Inferior parietal cortex (tissue), 1 donor: Measurements from ENCODE around the gene RBBP7.
"Not testable (repeated sequence)": the region's sequence is repeated elsewhere in the genome, so short reads cannot be mapped to it uniquely, and the experiment has no call there.

ENCODE experiments used
- DNase-seq: peaks from one replicate; pipeline ENCODE4 v3.0.0-alpha.2; 2016; ENCODE audit errors: extremely low spot score

The RBBP7 gene

DNA sequence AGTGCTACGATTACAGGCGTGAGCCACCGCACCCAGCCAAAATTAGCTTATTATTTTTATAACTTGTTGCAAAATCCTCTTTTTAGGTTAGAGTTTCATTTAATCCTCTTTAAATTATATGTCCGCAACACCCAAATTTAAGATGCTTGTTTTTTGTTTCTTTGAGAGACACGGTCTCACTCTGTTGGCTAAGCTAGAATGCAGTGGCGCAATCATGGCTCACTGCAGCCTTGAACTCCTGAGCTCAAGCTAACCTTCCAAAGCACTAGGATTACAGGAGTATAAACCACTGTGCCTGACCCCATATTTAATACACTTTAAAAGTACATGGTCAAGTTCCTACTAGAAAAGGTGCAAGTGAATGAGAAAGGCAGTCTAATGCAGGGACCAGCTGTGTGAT is 2.2 kb downstream of the RBBP7 start:
- no peak for DNase-seq

DNA sequence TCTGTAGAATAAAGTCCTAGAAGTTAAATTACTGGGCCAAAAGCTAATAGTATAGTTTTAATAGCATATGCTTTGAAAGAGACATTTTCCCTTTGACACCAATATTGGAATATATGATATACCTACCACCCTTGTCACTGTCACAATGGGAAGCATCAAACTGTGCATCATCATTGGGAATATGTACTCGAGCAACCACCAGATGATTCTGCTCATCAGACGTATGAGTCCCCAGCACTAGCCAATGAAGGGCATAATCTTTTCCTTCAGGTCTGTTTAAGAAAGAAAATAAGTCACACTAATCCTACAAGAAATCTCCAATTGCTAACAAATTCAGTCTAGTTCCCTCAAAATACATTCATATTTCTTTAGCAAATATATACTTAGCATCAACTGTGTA is 7.3 kb downstream of the RBBP7 start:
- no peak for DNase-seq

- no peak for DNase-seq
These were observed 13.4 kb downstream of the RBBP7 start for GRCh38 chrX:16856744-16857143.

GRCh38 chrX:16856076-16856404 is 14.1 kb downstream of the RBBP7 start:
- DNase-seq, result not testable (repeated sequence)

DNA sequence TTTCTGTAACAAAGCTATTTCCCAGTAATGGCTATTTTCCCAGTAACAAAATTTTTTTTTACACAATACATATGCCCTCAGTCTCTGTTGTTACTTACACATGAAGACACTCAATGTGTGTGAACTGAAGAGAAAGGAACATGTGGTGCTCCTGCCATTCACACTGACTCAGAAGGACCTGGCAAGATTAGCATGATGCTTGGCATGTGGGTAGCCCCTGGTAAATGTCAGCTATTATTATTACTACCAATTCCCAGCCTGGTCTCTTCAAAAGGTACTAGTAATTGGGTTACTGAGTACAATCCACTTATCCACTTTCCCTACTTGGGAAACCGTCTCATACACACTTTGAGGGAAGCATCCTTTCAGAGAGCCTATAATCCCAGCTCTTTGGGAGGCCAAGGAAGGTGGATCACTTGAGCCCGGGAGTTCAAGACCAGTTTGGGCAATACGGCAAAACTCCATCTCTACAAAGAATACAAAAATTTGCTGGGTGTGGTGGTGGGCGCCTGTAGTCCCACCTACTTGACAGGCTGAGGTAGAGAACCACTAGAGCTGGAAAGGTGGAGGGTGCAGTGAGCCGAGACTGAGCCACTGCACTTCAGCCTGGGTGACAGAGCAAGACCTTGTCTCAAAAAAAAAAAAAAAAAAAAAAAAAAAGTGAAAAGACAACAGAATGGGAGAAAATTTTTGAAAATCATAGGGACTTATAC is 14.6 kb downstream of the RBBP7 start:
- DNase-seq, result no peak

DNA sequence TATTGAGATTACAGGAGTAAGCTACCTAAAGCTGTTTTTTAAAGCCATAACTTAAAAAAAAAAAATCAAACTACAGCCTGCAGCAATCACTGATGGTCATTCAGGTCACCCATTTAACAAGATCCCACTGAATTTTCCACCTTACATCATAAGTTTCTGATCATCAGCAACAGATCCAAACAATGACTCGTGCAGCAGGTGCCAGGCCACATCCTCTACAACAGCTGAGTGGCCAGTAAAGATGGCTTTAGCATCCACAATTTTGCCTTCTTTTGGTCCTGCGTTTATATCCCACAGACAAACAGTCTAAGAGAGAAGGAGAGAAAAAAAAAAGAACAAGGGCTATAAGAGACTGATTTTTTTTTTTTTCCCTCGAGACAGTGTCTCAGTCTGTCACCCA is 16.6 kb downstream of the RBBP7 start:
- DNase-seq, result no peak

DNA sequence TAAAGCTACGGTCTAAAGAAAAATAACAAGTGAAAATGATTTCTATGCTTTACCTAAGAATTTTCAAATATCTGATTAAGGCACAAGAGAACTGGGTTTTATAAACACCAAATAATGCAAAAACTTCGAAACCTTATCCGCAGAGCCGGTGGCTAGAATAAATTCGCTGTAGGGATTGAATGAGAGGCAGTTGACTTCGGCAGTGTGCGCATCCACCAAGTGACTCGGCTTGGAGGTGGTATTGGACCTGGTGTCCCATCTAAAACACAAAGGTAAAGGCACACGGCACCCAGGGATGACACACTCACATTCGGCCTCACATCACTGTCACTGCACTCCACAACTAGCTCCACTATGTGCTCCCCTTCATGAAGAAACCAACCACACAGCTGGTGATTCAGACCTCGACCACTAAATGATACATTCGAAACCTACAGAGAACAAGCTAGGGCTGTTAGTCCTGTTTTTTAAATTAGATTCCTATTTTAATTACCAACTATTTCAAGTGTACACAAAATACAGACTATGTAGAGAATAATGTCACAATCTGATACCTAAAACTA is 17.5 kb downstream of the RBBP7 start:
- DNase-seq, result no peak

DNA sequence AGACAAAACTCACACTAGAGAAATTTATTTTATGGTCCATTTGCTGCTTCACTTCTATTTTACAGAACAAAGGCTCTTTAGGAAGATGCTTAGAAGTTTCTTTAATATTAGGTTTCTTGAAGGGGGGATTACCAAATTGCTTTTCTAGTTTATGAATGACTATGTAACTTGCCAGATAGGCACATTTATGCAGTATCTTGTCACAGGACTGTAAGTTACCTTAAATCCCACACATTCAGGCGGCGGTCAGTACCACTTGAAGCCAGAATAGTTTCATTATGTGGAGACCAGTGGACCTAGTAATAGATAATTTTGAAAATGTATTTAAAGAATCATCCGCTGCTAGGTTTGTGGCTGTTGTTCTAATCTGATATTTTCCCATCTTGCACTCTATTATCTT is 18.3 kb downstream of the RBBP7 start:
- no peak for DNase-seq

DNA sequence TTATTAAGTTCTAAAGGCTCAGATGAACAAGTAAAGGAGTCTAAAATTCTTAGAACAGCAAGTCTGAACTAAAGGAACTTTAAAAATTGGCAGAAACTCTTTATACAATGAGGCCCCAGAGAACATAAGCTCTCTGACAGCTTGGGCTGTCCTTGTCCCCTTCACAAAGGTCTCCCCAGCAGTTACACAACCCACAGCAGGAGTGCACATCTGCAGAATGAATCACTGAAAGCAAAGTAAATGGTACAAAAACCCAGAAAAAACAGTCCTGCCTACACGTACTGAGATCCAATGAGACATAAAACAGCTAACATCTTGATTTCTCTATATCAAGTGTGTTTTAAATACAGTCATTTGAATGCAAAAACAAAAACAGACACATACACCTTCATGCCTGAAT is 18.7 kb downstream of the RBBP7 start:
- DNase-seq, result no peak

- DNase-seq, result no peak
These were observed 21.6 kb downstream of the RBBP7 start for GRCh38 chrX:16848541-16848940.

GRCh38 chrX:16845686-16846085 is 24.5 kb downstream of the RBBP7 start:
- no peak for DNase-seq

- DNase-seq, result no peak
These were observed 26.8 kb downstream of the RBBP7 start for GRCh38 chrX:16843208-16843909.

GRCh38 chrX:16842684-16843083 is 27.5 kb downstream of the RBBP7 start:
- DNase-seq, result no peak

DNA sequence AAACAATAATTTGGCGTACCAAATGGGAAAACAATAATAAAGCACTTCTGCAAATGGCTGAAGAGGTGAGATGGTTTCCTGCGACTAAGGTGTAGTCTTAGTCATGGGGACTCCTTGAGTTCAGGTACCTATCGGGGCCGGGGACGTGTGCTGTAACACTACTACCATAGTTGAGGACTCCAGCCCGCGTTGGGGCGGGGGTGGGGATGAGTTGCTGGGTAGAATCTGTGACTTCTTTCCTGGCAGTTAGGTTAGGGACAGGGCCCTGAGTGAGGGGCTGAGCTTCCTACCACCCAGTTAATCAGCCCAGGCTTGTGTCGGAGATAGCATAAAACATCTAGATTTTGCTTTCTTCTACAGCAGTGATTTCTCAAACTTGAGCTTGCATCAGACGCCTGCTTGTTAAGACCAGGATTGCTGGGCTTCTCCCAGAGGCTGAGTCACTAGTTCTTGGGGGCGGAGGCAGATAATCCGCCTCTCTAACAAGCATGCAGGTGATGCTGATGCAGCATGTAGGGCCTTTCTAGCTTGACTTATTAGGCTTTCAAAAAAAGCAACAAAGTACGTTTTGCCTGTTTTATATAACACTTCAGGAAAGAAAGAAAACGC is 30.2 kb downstream of the RBBP7 start:
- no peak for DNase-seq

GRCh38 chrX:16839219-16839851 is 30.8 kb downstream of the RBBP7 start:
- DNase-seq, result no peak

- DNase-seq, result no peak
These were observed 31.7 kb downstream of the RBBP7 start for GRCh38 chrX:16838202-16839066.

- DNase-seq, result no peak
These were observed 33.8 kb downstream of the RBBP7 start for GRCh38 chrX:16836371-16836770.

GRCh38 chrX:16834806-16835205 is 35.4 kb downstream of the RBBP7 start:
- DNase-seq, result no peak

- no peak for DNase-seq
These were observed 37.9 kb downstream of the RBBP7 start for GRCh38 chrX:16832301-16832700.

DNA sequence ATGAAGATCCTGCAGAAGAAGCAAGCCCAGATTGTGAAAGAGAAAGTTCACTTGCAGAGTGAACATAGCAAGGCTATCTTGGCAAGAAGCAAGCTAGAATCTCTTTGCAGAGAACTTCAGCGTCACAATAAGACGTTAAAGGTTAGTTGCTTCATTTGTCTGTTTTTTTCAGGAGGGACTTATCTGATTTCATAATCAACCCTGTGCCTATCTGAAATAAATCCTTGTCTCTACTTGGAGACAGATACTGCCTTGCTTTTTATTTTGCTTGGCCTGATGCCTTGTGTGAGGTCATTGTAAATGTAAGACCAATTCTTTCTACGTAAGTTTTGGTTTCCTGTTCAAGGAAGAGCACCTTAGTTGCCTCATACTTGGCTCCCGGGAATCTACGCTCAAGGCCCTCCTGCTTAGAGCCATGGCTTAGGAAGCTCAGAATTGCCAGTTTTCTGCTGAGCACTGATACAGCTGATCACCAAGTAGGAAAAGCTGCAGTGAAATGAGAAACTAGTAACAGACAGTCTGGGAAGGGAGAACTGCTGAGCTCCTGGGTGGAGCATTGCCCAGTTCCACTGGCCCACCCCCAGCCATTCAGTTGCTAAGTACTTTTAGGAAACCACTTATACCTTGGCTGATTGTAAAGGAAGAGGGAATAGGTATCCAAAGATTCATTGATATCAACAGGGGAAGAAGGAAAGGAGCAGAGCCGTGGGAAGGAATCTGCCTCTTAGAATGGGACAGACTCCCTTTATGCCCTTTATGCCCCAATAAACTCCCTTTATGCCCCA is 41.8 kb downstream of the RBBP7 start:
- no peak for DNase-seq

- DNase-seq, result no peak
These were observed 42.9 kb downstream of the RBBP7 start for GRCh38 chrX:16827225-16827624.
